Measurements from ENCODE around the gene NGEF.
A peak's percentile ranks its signal among the peaks of the same experiment; 100 is the strongest.

Gene NGEF

DNA sequence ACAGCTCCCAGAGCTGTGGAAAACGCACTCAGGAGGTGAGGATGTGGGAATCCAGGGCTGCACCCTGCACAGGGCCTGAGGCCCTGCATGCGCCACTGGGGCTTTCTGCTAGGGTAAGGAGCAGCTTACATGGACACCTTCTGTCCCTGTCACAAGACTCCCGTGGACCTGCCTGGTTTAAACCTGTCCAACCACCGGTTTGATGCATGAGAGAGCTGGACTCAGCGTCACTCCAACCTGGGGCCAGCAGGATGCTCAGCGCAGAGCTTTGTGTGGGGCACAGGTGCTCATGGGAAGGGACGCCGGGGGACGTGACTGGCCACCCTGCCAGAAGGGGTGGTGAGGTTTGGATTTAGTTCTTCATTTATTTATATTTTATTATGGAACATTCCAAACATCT, 118.8 kb downstream of the NGEF start:
- no peak for DNase-seq

DNA sequence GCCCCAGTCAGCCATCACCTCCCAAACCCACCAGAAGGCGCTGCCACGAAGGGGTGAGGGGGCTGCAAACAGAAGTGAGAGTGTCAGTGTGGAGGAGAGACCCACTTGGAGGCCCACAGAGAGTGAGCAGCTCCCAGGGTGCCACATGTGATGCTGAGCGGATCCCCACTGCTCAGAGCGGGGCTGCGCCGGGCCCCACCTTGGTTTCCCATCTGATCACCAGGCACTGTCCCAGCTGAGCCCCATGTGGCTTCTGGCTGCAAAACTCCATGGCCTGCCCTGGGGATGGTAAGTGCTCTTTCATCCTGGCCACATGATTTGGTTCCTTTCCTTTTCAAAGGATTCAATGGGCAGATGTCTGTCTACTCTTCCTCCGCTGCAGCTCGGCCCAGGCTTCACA, 119.2 kb downstream of the NGEF start:
- no peak for DNase-seq

DNA sequence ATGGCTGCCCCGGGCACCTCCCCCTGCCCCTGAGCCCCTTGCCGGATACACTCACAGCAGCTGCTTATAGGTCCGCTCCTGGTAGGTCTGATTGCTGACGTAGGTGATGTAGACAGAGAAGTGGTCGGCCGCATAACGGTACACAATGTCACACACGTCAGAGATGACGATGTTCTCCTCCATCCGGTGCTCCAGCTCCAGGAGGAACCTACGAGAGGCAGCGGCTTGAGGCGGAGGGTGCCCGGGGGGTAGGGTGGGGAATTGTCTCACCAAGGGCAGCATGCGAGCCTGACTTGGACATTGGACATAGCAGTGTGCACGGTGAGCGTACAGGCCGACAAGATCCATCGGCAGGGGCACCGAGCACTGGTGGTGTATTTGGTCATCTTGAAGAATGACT, 120.2 kb downstream of the NGEF start:
- no peak for DNase-seq

DNA sequence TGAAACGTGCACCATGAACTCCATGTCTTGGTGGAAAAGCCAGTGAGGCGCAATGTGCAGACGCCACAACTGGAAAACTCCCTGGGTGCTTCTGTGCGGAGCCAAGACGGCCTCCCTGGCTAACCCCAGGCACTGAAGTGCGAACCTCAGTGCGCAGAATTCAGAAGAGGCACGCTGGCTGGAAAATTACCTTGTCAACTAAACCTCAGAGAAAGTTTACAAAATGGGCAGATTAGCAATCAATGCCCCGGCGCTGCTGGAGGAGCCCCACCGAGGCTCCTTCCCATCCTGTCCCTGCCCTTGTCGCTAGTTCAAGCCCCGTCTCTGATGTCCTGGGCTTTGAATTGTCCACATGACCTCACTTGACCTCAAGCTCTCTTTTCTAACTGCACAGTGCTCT, 120.8 kb downstream of the NGEF start:
- no peak for DNase-seq

DNA sequence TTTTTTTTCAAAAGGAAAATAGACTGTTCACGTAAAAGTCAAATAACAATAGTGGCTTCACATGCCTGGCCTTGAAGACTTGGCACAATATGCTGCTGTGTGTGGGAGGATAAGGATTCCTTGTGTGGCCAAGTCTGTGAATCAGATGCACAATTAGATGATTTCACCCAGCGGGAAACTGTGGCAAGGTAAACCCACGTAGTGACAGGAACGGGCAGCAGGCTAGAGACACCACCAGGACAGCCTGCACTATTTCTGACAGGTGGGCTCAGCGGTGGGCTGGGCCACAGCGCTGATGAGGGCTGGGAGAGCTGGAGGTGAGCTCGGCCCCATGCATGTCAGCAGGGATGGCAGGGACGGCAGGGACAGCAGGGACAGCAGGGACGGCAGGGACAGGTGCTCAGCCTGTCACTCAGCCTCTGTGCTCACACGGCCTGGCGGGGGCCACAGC, 121.4 kb downstream of the NGEF start:
- no peak for DNase-seq

DNA sequence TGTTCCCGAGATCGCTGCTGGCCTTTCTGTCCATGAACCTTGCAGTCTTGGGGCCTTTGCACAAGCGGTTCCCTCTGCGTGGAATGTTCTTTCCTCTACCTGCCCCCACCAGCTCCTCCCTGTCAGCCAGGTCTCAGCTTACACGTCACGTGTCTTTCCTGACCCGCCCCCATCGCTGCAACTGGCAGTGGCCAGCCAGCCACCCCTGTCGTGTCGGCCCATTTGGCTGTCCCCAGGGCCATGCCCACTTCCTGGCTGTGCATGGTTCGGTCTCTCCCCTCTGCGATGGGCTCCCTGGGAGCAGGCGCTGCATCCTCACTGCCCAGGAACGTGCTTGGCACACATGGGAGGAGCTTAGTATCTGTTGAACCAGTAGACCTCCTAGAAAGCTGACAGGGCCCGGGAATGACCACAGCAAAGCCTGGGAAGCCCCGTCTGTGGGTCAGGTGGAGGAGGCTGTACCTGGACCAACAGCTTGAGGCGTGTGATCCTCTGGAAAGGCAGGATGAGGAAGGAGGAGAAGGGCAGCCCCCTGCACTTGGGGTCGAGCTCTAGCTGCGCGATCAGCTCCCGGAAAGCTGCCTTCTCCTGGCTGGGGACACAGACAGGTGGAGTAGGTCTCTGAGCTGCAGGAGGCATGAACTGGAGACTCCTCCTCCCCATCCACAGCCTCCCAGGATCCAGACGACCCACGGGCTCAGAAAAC, 122.0 kb downstream of the NGEF start:
- DNase-seq: peak; percentile 21

DNA sequence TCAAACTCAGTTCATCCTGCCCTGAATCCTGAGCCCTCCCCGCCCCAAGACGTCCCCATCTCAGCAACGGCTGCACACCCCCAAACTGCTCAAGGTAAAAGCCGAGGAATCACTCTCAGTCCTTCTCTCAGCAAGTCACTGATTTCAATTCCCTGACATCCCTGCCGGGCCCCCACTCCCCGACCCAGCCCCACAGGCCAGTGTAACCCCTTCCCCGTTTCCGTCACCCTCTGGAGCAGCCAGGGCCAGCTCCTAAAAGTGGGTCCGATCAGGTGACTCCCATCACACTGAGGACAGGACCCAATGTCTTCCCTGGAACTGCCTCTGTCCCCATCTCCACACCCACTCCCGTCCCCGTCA, 122.5 kb downstream of the NGEF start:
- DNase-seq: no peak

DNA sequence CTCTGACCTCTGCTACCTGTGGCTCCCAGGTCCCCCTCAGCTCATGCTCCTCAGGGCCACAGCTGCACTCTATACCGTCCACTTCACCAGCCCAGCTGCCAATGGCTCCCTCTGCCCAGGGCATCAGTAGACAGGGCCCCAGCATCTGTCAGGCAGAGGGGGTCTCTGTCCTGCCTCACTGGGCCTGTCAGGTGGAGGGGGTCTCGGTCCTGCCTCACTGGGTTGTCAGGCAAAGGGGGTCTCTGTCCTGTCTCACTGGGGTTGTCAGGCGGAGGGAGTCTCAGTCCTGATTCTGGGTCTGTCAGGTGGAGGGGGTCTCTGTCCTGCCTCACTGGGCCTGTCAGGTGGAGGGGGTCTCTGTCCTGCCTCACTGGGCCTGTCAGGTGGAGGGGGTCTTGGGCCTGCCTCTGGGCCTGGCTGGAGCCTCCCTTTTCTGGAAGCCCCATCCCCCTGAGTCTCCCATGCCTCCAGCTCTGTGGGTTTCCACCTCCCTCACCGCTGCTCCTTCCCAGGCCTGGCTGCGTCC, 123.1 kb downstream of the NGEF start:
- no peak for DNase-seq

DNA sequence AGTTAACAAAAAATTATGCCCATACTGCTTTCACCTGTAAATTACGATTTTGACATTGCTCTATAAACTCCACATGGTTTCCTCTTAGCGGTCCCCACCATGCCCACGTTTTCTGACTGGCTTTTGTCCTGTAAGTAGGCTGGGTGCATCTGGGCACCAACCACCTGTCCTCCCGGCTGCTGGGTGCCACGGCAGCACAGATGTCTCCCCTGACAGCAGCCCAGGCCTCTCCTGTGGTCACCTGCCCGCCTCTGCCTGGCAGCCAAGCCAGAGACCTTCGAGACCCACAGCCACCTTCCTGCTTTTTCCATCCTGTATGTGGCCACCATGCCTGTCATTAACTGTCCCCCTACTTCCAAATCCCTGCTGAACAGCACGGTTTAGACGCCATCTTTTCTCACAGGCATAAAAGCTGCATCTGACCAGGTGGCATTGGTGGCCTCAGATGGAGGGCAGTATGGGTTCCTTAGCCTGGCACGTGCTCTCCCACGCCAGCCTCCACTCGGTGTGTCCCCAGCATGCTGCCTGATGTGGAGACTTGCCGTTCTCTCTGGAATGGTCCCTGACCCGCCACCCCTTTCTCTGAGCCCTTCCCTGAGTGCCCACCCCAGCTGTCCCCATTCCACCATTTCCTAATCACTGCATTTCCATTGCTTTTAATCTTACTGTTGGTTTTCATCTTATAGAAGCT, 124.1 kb downstream of the NGEF start:
- DNase-seq: no peak

DNA sequence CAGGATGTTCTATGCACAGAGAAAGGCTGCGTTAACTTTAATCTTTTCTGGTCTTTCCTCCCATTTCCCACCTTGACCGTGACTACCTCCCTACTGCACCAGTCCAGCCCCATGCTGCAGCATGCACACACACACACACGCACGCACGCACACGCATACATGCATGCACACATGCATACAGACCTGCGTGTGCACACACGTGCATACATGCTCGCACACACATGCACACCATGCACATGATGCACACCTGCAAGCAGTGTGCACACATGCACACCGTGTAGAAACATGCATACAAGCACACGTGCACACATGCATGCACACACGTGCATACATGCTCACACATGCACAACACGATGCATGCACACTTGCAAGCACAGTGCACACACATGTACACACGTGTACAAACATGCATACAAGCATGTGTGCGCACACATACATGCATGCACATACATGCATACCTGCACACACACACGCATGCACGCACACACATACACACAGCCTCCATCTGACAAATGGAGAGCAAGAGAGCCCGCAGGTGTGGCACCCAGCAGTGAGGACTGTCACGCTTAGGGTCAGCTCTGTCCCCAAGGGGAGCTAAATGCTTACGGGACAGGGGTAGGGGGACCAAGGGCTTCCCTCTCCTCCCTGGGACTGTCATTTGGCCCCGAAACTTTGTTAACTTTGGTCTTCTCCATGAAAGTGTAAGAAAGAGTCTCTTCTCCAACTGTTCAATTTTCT, 124.8 kb downstream of the NGEF start:
- no peak for DNase-seq

DNA sequence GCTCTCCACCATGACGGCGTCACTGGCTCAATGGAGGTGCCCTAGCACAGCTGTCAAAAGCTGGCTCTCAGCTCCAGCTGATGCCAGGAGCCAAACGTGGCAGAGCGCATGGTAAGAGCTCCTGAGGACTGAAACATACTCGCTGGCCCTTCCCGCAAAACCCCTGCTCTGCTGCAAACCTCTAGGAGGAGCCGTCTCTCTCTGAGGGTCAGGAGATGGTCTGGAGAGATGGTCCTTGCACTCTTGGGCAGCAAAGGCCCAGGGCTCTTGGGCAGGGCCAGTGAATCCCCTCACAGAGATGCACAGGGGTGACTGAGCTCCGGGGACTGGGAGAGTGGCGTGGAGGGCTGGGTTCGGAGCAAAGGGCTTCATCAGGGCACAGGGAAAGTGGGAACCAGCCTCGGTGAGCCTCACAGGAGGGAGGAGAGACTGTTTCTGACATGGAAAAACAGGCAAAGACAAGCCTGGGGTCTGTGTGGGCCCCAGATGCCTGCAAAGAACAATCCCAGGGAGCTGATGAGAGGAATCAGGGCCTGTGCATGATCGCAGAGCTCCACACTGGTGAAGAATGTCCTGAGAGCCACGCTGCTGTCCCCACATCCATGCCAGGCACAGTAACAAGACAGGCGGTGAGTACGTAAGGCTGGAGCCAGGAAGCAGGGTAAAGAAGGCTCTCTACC, 125.7 kb downstream of the NGEF start:
- no peak for DNase-seq

DNA sequence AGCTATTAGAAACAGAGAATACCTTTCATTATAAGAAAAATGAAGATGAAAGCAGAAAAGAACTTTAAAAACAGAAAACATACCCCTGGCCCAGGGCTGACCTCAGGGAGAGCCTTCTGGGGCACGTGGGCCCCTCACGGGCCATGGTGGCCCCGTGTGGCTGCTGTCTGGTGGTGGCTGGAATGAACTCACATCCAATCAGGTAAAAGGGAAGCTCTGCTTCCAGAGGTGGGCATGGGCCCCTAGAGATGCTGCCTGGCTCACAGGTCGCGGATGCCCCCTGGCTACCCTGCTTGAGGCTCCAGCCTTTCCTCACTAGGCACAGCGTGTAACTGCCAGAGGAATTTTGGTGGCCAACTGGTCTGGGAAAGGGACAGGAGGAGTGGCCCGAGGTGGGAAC, 126.4 kb downstream of the NGEF start:
- no peak for DNase-seq

DNA sequence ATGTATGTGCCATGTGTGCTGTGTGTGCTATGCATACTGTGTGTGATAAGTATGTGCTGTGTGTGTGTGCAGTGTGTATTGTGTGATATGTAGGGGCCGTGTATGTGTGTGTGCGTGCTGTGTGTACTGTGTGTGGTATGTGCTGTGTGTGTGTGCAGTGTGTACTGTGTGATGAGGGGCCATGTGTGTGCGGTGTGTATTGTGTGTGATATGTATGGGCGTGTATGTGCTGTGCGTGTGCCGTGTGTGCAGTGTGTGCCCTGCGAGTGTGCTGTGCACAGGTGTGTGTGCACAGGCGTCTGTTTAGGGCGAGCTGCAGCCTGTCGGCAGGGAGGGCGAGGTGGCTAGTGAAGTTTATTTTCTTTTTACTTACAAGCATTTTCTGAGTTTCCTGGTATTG, 126.9 kb downstream of the NGEF start:
- no peak for DNase-seq

DNA sequence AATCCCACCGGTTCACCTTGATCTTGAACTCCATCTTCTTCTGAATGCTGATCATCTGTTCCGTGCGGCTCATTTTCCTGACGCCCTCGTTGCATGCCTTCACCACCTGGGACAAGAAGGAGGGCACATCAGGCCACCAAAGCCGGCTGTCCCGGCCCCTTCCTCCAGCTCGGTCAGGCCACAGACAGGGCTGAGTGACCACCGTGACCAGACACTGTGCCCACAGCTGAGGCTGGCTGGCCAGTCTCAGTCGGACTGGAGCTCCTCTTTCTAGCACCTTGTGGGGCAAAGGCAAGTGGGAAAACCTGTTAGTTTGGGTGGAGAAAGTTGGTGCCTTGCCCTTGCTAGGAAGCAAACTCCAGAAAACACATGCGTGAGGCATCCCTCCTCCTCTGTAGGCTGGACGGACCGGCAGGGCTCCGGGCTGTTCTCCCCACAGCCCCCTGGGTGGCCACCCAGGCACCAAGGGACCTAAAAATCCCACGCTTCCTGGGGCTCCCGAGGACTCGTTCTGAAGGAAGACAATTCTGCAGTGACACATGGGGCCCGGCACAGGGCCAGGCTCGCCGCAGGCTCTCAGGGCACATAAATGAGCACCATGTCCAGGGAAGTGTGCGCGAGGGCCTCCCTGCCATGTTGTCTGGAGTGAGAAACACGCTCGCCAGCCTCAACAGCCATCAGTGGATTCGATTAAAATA, 127.6 kb downstream of the NGEF start:
- no peak for DNase-seq

DNA sequence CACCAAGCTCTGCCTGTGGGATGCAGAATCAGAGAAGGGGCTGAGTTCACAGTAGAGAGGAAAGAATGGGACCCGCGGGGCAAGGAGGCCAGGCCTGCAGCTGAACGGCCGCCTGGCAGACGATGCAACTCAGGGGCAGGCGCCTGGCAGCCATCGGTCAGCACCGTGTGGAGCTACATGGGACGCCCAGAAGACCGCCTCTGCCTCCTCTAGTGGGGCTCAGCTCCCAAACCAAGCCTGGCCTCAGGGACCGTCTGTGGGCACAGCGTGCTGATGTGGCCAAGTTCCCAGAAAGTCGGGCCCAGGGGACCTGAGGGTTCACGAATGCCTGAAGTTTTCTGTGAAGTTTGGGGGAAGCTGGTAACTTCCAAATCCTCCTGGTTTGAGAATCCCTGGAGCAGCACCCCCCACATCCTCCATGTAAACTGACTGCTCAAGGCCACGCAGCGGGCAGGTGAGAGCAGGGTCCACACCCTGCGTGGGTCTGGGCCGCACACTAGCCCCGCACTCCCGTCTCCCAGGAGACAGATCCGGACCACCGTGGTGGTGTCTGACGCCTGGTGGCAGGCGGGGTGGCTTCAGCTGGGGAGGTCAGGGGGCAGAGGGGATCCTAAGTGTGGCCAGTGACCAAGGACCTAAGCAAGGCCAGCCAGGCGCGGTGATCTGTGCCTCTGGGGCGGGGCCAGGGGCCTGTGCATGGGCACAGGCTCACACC, 128.3 kb downstream of the NGEF start:
- no peak for DNase-seq

DNA sequence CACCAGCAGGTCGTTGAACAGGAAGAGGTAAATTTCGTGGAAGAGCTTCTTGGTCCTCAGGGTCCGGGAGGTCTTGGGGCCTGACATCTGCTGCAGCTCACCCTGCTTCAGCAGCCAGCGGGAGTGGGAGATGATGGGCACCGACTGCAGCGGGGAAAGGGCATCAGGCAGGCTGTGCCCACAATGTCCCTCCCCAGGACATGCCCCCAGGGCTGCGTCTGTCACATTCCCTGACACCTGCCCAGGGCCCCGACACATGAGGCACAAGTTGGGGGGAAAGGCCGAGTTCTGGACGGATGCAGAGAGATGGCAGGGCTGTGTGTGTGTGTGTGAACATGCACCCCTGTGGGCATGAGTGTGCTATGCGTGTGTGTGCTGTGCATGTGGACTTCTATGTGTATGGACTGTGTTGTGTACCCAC, 129.0 kb downstream of the NGEF start:
- DNase-seq: no peak

DNA sequence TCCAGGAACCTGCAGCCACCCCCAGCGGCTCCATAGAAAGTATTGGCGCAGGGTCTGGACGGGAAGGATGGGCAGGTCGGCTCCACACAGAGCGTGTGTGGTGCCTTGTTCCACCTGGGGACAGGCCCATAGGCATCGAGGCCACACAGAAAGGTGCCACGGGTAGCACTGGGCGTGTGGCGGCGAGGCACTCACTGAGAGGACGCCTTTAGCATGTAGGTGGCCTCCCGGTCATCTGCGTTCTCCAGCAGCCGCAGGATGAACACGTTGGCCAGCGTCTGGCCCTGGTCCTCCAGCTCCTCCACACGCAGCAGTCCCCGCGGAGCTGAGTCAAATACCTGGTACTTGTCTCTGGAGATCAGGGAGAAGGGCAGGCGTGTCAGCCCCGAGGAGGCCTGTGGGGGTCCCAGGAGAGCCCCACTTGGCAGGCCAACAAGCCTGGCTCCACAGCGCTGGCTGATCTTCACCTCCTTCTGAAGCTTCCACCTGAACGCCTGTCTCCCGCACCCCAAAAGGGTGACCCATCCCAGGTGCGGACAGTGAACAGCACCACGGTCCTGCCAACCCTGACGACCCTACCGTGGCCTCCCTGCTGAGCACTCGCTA, 129.8 kb downstream of the NGEF start:
- no peak for DNase-seq

DNA sequence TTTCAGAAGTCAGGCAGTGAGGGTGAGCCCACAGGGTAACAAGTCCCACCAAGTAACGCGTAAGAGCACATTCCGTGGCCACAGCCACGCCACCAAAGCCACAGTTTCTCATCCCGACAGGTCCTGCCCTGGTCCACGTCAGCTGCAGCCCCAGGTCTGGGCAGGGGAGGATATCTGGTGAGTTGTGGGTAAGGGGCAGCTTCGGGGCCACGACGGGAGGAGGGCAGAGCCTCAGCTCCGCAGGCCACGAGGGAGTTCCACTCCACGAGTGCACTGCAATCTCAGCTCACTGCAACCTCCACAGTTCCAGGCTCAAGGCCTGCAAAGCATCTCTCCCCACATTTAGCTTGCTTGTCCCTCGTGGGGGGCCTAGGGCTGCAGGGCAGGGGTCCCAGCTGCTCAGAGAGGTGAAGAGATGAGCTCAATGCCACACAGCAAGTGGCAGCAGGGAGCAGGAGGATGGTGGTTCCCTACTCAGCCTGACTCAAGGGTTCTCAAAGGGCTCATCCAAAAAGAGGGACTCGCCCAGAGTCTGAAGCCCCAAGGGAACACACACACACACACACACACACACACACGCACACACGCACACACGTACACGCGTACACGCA, 130.4 kb downstream of the NGEF start:
- DNase-seq: no peak

DNA sequence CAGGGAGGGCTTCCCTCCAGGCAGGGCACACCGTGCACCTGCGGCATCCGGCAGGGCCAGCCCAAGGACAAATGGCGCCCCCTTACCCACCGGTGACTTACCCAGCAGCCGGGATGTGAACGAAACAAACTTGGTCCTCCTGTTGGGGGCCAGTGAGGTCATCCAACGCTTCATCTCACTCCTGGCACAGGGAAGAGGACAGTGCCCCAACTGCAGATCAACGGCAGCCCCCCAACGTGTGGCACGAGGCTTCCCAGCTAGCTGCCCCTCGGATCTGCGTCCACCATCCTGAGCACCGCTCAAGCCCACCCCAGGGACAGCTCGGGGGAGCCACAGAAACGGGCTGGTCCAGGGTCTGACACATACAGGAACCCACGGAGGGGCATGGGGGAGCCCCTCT, 131.0 kb downstream of the NGEF start:
- DNase-seq: no peak

DNA sequence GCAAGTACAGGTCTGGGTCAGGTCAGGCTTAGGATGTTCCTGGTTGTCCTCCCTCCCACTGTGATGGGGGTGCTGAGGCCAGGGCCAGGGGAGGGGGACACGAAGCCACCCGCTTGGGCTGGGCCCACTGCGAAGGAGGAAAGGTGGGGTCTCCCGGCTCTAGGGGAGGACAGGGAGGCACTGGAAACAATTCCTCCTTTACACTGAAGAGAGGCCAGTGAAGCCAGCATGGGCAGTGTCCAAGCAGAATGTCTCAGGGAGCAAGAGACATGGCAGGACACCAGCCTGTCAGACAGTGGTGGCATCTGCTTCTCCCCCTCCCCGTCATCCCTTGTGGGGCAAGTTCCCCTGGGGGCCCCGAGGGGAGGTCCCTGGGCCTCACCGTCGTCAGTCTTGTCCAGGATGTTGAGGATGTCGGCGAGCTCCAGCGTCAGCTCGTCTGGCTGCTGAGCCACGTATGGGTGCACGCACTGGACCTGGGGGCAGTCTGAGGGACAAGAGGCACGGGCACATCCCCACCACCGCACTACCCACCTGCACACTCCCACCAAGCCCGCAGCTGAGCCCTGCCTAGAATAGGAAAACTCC, 132.2 kb downstream of the NGEF start:
- no peak for DNase-seq
